Liver (tissue), 1 donor: Measurements from ENCODE around the gene SEMA3E.

Source experiments
- MAX ChIP-seq: IDR thresholded peaks from 2 replicates; pipeline ENCODE4 v1.6.1; 2016; ENCODE audit warnings: antibody characterized with exemption
- REST ChIP-seq: IDR thresholded peaks from 2 replicates; pipeline ENCODE4 v1.6.1; 2016; ENCODE audit warnings: antibody characterized with exemption, mild to moderate bottlenecking
- ZBTB33 ChIP-seq: IDR thresholded peaks from 2 replicates; pipeline ENCODE4 v1.6.1; 2016; ENCODE audit warnings: antibody characterized with exemption

DNA sequence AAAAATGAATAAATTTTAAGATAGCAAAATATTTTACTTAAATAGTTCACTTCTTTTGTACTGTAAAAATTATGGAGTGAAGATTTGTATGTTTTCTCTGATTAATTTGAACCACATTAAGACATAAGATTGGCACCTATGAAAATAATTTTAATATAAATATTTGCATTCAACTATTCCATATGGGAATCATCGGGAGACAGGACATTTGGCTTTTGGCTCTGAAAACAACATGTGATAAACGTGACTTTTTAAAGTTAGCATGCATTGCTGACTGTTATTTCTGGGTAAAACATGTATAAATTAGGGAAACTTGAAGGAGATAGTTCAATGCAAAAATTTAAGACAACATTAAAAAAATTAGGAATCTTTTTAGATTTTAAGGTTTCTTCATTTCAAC is 117.2 kb downstream of the SEMA3E start:
- no peak for TF ChIP-seq MAX
- TF ChIP-seq REST = no peak
- no peak for TF ChIP-seq ZBTB33
